ENCODE measurements around the gene COL9A3.

Gene COL9A3

DNA sequence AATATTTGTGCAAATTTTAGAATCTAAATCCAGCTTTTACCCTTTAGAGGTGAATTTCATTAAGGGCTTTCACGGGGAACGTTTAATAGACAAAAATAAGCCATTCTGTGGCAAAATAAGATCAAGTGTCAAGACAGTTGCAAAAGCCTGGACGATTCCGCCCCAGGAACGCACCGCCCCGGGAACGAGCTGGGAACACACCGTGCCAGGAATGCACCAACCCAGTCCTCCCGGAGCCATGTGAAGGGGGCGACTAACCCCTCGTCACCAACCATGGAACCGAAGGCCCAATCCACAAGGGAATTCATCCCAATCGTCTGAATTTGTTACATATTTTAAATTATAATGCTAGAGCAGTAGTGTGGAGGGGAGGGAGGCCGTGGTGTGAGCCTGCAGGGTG lies 65.6 kb downstream of the COL9A3 start:
- DNase-seq: no peak

DNA sequence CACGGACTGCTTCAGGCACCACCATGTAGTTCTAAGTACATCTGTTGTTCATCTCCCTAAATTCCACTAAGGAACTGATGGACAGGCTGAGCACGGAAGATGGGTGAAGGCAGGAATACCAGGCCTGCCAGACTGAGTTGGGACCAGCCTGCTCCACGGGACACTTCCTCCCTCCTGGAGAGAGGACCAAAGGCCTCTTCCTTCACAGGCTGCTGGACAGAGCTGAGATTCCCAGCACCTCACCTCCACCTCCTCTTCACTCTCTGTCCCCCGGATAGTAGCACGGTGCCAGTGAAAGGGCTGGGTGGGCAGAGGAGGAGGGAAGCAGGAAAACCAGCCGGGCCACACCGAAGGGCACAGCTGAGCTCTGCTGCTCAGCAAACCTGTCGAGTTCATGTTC lies 67.7 kb downstream of the COL9A3 start:
- DNase-seq: no peak

DNA sequence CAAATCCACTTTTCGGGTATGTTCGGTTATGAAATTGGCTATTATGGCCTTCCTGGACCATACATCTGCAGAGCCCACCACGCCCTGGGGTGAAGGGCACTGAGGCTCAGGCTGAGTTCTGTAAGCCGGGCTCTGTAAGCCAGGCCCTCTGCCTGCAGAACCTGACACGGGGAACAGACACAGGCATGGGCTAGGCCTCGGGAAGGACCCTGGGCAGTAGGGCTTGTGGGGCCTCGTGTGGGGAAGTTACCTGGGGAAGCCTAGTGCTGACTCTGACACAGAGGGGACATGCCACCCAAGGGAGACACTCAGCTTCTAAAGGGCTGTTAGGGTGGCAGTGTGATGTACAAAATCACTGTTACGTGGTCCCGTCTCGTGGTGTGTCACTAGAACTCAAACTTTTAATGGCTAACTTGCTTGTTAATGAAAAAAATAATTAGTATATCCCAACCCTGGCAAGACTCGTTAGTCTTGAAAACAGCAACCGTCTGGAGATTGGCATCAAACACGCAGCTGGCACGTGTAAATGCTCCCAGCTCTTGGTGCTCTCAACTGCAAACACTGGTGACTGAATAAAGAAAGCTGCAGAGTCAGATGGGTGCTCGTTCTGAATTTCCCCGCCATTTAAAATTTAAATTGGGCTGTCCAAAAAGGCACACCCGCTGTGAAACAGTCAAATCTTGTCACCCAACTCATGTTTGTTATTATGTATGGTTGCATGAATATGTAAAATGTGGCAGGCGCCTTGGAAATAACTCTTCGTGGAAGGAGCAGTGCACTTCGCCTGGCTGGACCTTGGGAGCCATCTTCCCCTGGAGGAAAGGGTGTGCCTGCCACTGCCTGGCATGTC lies 68.4 kb downstream of the COL9A3 start:
- no peak for DNase-seq

DNA sequence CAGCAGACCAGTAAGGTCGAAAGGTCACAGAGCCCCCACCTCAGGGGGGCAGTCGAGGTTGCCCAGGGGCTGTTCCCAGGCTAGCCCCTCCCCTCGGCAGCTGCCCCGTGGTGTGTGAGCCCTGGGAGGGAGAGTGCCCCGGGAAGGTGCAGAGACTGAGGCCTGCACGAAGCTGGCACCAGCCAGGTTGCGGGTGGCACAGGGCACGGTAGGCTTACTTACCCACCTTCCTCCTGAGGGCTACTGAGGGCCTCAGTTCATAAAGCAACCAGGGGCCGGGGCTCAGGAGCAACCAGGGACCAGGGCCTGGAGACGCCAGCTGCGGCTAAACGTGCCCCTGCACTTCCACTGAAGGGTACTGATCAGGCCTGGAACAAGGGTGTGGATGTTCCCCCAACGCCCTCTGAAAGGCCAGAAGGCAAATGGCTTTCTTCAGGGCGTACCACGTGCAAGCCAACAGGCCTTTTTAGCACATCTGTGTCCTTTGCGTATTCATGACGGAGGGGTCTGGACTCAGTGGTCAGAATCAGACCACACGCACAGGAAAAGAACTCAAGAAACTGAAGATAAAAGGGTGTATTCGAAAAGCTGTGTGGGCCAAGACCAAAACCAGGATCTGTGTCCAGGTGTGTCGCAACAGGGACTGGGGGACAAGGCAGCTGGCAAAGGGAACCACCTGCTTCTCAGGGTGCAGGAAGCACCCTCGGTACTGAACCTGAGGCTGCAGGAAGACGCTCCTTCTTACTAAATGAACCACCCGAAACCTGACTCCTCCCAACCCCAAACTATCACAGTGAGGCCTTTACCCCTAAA lies 69.3 kb downstream of the COL9A3 start:
- DNase-seq: no peak

DNA sequence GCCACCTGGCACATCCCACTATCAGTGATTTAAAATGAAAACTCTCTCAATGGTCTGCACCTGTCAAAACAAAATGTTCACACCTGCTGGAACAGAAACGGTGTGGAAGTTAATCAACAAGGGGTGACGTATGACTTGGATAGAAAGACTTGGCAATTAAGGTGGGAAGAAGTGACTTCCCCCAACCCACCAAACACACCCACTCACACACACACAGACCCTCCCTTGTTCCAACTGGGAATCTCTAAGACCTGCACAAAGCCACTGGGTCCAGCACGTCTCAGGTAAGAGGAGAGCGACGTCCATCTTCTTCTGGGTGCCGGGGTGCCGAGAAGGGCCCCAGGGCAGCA lies 69.8 kb downstream of the COL9A3 start:
- DNase-seq: no peak

DNA sequence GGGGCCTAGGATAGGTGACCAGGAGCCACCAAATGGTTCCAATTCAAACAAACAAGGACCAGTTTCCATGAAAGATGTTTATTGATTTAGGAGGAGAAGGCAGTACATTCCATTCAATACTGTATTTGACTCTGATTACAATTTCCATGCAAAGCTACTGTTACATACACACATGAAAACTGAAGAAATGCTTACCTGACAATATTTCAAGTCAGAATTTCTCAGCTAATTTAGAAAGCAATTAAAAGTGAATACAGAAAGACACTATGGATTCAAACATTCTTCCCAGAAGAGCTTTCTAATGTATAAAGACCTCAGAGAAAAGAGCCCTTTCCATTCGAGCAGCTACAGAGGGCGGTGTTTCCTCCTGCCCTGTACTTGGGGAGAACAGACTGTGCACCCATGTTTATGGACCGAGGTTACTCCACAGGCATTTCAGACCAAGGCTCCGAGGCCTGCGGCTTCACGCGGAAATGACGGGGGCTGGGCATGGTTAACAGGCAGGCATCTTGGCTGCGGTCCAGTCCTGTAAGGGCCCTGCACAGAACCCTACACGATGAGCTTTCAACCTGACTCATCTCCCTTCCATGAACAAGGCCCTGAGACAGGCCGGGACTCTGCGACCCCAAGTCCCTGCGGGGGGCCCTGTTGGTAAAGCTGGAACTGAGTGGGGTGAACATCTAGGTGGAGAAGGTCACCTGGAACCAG lies 70.5 kb downstream of the COL9A3 start:
- no peak for DNase-seq

DNA sequence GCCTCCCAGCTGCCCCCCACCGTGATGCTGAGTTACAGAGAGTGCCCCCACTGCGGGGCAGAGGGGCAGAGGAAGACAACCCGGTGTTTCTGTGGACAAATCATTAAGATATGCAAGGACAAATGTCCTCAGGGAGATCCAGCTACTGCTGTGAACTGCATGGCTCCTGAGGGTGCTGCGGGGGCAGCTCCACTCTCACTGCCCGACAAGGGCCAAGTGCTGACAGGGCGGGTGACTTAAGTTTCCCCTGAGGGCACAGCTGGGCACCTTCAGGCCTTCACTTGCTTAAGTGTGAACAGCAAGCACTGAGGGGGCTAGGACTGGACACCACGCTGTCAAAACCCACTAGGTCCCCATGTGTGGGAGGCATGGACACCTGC lies 71.0 kb downstream of the COL9A3 start:
- no peak for DNase-seq

DNA sequence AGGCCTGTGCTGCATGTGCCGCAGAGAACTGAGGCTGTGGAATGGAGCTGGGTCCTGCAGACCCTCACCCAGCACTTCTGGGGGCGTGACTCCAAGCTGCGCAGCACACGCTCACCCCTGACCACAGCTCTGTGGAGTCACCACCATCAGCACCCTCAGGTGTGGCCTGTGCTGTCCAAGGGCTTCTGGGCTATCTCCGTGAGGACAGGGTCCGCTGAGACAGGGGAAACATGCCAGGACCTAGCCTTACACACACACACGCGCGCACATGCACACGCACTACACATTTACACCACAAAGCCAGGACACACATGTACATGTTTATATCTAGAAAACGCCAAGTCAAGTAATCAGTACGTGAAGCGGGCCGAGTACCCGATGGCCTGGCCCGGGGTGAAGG lies 71.6 kb downstream of the COL9A3 start:
- no peak for DNase-seq

DNA sequence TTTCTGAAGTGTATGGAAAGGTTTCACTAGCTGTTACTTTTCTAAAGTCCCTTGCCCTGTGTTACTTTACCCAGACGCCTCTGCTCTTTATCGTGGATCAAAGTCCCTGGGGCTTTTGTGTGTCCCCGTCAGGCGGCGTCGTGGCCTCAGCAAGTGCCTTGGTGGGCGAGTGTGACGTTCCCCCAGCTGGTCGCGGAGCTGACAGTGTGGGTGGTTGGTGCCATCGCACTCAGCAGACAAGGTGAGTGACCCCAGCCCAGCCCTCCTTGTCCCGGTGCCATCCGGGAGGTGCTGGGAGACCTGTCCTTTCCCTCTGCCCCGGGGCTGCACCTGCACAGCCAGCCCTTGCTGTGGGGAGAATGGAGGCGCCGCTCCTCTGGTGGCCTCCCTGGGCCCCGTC lies 72.1 kb downstream of the COL9A3 start:
- no peak for DNase-seq

DNA sequence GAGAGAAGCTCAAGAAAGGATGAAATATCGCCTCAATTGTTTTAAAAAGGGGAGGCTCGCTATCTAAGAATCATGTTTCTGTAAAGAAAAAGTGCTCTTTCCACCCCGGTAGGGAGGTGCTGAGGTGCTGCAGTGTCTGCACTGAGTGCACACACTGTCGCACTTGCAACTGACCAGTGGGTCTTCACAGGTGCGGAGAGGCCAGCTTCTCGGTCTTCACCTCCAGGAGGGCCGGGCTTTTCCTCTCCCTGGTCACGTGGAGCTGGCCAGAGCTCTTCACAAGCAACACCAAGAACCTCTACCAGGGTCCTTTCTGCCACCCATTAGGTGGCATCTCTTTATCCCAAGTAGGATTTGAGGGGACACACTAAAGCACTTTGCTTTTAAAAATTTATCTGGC lies 72.6 kb downstream of the COL9A3 start:
- no peak for DNase-seq

DNA sequence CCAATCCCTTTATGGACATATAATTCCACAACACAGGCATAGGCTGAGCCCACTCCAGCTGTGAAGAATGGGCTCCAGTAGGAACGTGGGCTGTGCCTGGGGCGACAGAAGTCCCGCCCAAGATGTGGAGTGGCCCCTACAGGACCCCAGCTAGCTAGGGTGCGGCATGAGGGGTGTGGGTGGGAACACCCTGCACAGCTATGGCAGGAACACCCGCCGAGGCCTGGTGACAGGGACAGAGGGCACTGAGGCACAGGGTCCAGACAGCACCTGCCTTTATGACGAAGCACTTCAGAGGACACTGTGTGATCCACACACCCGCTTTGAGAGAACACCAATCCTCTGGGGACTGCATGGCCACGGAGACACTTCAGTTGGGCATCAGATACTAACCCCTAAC lies 73.0 kb downstream of the COL9A3 start:
- DNase-seq: no peak

DNA sequence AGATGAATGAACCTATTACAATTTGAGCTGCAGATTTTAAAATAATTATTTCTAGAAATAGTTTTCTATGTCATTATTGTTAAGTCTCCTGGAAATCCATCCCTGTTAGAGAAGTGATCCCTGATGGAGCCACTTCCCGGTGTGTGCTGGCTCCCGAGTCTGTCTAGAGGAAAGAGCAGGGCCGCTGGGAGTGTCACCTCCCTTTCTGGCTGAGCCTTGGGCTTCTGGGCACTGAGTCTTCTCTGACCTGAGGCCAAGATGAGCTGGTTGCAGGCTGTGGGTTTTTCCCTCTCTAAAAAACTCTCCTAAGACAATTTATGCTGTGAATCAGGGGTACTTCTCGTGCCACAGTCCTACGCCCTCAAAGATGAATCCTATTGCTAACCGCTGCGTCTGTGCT lies 73.6 kb downstream of the COL9A3 start:
- no peak for DNase-seq

All from activated CD4-positive, alpha-beta T cell treated with anti-CD3 and anti-CD28 coated beads, Interleukin-2, amount 50 U/mL, for 4 hours (primary cell).